ENCODE data around the gene TANC1.

TANC1 gene

GRCh38 chr2:159208438-159208837, 240.0 kb downstream of the TANC1 start:
- DNase-seq: no peak

DNA sequence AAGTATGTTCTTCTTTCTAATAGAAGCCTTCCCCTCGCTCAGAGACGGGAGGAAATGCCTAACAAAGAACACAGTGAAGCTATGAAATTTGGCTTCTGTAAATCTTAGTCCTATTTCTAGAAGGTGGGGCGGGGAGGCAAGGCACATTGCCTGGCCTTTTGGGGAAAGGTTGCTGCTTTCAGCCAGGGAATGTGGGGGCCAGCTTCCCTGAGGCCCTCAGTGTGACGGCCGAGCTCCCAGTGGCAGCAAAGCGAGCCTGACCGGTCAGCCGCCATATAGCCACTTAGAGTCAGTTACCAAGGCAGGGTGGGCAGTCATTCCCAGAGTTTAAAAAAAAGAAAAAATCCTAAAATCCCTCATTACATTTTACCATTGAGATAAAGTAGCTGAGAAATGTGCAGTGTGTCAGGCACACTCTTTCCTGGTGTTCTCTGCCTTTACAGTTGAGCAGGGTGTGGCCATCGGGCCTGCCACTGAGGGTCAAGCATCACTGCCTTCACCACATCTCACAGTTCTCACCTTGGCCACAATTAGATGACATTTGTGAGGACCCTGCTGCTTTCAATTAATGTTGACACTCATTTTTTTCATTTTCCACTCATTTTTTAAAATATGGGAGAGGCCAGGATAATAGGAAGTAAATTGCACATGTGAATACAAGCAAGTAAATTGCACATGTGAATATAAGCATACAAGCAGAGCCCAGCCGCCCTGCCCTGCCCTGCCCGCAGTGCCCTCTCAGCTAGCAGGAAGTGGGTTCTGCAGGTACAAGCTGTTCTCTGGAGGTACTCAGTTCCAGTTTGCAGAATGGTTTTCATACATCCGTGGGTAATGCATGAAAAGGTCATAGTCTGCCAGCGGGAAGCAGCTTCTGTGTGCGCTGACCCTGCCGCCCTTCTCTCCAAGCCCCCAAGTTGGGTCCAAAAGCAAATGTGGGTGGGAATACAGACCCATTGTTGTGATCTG, 241.2 kb downstream of the TANC1 start:
- no peak for DNase-seq

DNA sequence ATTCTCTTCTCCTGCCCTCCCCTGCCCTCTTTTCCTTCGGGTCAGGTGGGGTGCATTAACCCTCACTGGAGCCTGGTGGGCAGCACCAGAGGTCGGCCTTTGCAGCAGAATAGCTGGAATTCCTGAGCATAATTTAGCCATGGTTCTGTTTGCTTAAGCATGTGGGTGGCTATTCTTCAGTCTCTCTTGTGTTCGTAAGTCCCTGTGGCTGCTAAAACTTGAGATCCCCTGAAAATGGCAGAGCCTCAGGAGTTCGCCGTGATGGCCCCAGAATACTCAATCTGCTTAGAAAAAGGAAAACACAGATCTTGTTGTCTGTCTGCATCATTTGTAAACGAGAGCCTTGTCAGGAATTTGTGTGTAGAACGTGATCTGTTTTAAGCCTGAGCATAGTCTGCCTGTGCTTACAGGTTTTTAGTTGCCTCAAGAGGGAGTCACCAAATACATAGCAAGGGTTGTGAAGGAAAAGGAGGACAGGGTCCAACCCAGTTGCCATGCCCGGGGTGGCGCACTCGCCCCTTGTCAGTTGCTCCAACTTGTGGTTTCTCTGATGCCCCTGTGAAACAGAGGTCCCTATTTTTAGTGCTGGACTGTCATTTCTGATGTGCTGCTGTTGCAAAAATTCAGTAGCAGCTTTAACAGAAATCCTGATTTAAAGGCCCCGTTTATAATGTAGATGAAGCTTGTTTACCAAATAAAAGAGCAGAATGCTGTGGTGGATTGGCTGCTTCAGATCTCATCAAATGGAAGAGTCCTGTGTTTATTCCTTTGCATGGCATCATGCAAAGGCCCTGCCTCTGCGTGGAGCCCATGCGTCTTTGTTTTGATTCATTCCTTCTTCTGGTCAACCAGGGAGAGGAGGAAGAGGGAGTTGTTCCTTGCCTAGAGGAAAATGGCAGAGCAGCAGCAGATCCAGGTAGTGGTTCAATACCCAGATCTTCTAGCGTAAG, 243.3 kb downstream of the TANC1 start:
- no peak for DNase-seq

DNA sequence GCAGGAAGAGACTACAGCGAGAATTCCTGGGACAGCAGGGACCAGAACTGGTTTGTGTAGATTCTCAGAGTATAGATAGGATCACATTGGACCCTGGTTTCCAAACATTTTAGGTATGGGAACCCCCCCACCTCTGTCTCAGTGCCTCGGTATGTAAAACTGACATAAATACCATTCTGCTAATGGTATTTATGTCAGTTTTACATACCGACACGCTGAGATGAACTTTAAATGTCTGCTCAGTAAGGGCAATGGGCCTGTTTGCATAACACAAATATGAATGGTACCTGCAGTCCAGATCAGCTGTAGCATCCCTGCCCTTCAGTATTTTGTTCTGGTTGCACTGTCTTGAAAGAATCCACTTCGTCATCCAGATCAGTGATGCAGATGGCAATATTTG, 244.9 kb downstream of the TANC1 start:
- DNase-seq: no peak

DNA sequence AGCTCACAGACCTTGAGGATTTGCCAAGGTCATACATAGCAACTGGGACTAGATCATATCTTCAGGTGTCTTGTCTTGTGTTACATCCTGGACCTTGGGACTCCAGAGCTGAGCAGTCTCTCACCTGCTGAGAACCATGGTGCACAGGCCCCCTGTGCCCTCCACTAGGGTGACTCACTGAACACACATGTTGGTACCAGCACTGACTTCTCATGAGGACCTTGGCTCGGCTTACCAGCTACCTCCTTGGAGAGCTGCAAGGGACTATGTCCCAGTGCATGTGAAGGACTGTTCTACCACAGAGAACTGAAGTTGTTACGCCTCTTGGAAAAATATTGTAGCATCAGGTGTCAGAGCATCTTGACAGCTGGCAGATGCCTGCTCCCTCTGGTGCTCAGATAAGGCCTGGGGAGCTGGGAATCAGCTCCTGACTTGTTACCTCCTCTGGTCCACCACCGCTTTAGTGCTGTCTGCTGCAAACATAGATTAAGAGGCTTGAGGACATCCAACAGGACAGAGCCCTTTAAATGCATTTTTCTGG, 246.0 kb downstream of the TANC1 start:
- DNase-seq: no peak

DNA sequence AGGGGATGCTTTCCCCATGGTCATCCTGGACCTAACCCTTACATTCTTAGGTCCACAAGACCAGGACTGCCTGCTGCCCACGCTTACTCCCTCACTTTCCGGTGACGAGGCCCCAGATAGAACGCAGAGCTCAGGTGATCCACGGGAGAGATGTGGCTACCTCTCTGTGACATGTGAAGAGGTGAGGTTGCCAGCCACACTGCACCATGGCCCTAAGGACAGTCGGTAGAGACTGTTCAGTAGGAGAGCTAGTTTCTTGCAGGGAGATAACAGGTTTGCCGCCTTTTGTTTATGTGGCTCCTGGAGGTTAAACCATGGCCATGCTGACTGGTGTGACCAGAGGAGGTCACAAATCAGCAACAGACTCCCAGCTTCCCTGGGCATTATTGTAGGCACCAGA, 246.7 kb downstream of the TANC1 start:
- no peak for DNase-seq

- DNase-seq: no peak
Observed at GRCh38 chr2:159217676-159218075, 249.2 kb downstream of the TANC1 start.

DNA sequence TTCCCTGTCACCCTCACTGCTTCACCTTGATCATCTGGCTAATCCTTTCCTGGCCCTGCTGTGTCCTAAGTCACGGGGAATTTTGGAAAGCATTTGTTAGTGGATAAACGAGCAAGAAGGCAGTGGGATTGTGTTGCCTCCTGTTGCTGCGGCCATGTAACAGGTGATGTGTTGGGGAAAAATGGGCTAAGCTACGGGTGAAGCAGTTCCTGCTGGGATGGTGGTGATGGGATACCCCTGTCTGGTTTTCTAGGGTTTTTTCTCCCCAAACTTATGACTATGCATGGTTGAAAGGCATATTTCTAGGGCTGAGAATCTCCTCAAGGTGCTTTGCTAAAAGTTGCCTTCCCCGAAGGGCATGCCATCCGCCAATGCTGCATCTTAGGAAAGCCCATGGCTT, 249.9 kb downstream of the TANC1 start:
- no peak for DNase-seq

GRCh38 chr2:159219394-159219998, 251.1 kb downstream of the TANC1 start:
- DNase-seq: no peak

- no peak for DNase-seq
Observed at GRCh38 chr2:159224061-159224813, 255.8 kb downstream of the TANC1 start.

DNA sequence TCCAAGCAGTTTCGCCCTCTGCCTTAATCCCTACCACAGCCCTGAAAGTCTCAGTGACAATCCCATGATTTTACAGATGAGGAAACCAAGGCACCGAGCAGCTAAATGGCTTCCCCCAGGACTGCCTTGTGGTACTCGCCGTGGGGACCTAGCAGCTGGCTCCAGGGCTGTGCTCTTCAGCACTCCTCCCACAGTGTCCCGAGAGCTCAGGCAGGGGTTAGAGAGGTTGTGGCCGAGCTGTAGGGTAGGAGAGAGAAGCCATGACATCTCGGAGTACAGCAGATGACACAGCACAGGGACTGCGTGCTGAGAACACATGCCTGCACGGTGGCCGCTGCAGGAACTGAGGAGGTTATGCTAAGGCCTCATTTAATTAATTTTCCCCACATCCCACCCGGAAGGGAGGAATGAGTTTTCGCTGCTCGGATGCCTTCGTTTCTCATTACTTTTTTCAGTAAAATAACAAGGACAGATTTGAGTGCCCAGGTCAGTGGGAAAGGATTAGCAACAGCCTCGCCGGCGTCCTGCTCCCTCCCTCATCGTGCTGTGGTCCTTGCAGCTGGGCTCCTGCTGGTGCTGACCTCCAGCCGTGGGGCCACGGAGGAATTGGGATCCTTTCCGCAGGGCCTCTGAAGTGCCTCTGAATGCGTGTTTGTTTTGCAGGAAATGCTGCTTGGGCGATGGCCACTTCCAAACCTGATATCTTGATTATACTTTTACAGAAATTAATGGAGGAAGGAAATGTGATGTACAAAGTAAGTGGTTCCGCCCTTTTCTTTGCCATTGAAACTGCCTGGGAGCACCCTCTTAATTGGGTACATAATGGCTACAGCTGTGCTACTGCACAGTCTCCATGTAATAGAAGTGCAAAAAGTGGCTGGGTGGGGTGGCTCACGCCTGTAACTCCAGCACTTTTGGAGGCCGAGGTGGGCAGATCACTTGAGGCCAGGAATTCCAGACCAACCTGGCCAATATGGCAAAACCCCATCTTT, 256.9 kb downstream of the TANC1 start:
- no peak for DNase-seq

DNA sequence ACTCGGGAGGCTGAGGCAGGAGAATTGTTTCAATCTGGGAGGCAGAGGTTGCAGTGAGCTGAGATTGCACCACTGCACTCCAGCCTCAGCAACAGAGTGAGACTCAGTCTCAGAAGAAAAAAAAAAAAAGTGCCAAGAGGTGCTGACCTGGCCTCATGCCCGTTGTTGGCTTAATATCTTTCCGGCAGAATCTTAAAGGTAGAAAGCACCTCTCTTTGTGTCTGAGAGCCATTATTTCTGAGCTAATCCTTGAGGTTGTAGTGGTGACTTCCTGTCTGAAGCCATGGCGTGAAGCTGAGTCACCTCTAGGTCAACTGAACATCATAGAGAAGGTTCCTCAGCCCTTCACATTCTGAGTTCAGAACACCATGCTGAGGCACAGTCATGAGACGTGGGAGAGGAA, 257.6 kb downstream of the TANC1 start:
- no peak for DNase-seq

GRCh38 chr2:159226608-159227385, 258.4 kb downstream of the TANC1 start:
- no peak for DNase-seq

- DNase-seq: no peak
Observed at GRCh38 chr2:159227467-159227866, 259.0 kb downstream of the TANC1 start.

DNA sequence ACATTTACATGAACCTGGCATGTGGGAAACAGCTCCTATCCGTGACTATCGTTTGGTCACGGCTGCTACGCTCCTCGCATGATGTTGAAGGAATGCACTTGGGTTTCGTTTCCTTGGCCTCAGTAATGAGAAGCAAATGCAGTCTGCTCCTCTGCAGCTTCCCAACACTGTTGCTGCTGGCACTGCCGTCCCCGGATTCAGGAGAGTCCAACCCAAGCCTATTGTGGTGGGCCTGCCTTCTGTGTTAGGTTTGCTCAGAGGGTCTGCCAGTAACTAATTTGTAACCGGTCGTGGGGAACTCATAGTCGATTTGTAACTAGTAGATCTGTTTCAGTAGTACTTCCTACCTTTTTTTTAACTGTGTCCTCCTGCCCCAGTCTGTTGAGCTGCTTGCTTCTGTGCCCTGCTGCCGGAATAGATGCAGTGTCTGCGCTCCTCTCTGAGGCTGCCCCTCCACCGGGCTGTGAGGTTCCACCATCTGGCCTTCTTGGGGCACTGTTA, 259.7 kb downstream of the TANC1 start:
- no peak for DNase-seq

DNA sequence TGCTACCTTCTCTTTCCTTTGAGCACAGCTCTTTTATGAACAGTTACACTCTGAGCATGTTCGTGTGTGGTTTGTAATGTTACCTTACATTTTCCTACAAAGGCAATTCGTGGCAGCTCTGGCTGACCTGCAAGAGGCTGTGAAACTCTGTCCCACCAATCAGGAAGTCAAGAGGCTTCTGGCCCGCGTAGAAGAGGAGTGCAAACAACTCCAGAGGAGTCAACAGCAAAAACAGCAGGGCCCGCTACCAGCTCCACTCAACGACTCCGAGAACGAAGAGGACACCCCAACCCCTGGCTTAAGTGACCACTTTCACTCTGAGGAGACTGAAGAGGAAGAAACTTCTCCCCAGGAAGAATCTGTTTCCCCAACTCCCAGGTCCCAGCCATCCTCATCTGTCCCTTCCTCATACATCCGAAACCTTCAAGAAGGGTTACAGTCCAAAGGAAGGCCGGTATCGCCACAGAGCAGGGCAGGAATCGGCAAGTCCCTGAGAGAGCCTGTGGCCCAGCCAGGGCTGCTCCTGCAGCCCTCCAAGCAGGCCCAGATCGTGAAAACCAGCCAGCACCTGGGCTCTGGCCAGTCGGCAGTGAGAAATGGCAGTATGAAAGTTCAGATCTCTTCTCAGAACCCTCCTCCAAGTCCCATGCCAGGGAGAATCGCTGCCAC, 261.2 kb downstream of the TANC1 start:
- no peak for DNase-seq

DNA sequence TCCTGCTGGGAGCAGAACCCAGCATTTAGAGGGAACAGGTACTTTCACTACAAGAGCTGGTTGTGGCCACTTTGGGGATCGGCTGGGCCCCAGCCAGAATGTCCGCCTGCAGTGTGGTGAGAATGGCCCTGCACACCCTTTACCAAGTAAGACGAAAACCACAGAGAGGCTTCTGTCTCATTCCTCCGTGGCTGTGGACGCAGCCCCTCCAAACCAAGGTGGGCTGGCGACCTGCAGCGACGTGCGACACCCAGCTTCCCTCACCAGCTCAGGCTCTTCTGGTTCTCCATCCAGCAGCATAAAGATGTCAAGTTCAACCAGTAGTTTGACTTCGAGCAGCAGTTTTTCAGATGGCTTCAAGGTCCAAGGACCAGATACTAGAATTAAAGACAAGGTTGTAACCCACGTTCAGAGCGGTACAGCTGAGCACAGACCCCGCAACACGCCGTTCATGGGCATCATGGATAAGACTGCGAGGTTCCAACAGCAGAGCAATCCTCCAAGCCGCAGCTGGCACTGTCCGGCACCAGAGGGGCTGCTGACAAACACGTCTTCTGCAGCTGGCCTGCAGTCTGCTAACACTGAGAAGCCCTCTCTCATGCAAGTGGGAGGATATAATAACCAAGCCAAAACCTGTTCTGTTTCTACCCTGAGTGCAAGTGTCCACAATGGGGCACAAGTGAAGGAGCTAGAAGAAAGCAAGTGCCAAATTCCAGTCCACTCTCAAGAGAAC, 261.9 kb downstream of the TANC1 start:
- no peak for DNase-seq

DNA sequence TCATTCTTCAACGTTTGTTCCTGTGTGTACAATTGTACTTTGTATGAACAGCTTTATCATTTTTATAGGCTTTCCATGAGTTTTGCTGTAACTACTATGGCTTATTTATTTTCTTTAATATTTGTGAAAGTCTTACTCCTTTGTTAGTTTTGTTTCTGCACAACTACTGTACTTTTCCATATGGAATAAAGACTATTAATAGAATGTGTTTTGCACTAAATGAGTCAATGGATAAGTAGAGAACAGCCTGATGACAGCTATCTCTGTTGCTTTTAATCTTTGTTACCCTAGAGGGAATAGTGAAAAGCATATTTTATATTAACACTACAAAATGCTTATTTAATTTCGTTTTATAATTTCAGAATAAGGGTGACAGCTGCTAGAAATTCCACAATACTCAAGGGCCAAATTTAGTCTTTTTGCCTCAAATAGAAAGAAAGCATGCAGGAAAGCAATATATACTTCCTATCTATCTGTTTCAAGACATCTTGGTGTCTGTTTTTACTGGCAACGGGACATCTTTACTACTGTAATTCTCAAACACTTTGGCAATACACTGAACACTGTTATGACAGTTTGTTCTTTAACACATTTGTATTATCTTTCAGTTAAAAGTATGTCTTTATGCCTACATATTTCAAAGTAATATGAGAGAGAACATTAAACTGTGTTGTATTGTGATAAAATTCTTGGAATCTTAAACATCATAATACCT, 264.2 kb downstream of the TANC1 start:
- no peak for DNase-seq
